Endometrial microvascular endothelial cells (primary cell): ENCODE results near the gene SEMA6B. TPM values are rescaled to one million over a fixed set of nuclear protein-coding genes. Genes with fewer than 3 reads are reported as not detected.
"Not testable (repeated sequence)": the region's sequence is repeated elsewhere in the genome, so short reads cannot be mapped to it uniquely, and the experiment has no call there.

Source experiments
- in situ Hi-C: cut with HindIII; loops from 2 replicates; pipeline ENCODE4 v1.10.0; 2017; ENCODE audit warnings: low sequenced_read_pairs, low pct_unique_long_range_greater_than_20kb; ENCODE audit errors: inconsistent ontology term
- total RNA-seq: library from RNA; depleted of rRNA; stranded (reverse); fragments of >200 nt; gene quantifications from one replicate; pipeline ENCODE4 v1.2.3, GENCODE V29; 2015; ENCODE audit errors: inconsistent ontology term

The SEMA6B gene, protein sequence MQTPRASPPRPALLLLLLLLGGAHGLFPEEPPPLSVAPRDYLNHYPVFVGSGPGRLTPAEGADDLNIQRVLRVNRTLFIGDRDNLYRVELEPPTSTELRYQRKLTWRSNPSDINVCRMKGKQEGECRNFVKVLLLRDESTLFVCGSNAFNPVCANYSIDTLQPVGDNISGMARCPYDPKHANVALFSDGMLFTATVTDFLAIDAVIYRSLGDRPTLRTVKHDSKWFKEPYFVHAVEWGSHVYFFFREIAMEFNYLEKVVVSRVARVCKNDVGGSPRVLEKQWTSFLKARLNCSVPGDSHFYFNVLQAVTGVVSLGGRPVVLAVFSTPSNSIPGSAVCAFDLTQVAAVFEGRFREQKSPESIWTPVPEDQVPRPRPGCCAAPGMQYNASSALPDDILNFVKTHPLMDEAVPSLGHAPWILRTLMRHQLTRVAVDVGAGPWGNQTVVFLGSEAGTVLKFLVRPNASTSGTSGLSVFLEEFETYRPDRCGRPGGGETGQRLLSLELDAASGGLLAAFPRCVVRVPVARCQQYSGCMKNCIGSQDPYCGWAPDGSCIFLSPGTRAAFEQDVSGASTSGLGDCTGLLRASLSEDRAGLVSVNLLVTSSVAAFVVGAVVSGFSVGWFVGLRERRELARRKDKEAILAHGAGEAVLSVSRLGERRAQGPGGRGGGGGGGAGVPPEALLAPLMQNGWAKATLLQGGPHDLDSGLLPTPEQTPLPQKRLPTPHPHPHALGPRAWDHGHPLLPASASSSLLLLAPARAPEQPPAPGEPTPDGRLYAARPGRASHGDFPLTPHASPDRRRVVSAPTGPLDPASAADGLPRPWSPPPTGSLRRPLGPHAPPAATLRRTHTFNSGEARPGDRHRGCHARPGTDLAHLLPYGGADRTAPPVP
- 220 TPM for total RNA-seq

- in situ Hi-C loops: no loop called here
Measured at GRCh38 chr19:4559569-4559968, at the start of gene SEMA6B. TSS of gene SEMA6B (minus strand) at chr19:4559684. CDS start at chr19:4558457, 1,227 bp downstream.

- in situ Hi-C loops: no loop called here
Measured at GRCh38 chr19:4606921-4607678, 47.6 kb upstream of the SEMA6B start.

GRCh38 chr19:4606181-4606580, 46.7 kb upstream of the SEMA6B start:
- in situ Hi-C loops: no loop called here

DNA sequence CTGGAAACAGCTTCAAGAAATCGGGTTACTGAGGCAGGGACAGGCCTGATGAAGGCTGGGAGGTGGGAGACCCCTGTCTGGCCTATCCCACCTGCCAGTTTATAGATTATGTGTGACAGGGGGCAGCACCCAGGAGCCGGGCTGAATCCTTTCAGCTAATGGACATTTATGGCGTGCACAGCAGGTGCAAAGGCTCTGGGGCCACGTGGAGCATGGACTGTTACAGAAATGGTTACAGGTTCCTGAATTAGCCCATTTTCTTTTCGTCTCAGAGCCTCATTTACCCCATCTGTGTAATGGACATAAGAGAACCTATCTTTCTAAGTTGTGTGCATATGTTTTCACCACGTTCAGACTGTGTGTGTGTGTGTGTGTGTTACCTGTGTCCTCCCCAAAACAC, 45.4 kb upstream of the SEMA6B start:
- in situ Hi-C loops: no loop called here

GRCh38 chr19:4602915-4603314, 43.4 kb upstream of the SEMA6B start:
- in situ Hi-C loops: no loop called here

DNA sequence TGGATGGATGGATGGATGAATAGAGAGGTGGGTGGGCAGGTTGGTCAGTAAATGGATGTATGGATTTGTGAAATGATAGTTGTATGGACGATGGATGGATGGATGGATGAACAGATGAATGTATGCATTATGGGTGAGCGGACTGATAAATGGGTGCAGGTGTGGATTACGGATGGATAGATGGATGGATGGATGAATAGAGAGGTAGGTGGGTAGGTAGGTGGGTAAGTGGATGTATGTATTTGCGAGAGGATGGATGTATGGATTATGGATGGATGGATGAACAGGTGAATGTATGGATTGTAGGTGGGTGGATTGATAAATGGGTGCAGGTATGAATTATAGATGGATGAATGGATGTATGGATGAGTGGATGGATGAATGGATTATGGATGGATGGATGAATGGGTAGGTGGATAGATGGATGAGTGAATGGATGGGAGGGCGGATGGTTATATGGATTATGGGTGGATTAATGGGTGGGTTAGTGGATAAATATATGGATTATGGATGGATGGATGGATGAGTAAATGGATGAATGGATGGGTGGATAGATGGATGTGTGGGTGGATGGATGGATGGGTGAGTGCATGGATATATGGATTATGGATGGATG, 42.8 kb upstream of the SEMA6B start:
- in situ Hi-C loops: no loop called here

GRCh38 chr19:4600893-4601292, 41.4 kb upstream of the SEMA6B start:
- in situ Hi-C loops: no loop called here

GRCh38 chr19:4600082-4600481, 40.6 kb upstream of the SEMA6B start:
- in situ Hi-C loops: no loop called here

- in situ Hi-C loops: no loop called here
Measured at GRCh38 chr19:4598712-4599111, 39.2 kb upstream of the SEMA6B start.

DNA sequence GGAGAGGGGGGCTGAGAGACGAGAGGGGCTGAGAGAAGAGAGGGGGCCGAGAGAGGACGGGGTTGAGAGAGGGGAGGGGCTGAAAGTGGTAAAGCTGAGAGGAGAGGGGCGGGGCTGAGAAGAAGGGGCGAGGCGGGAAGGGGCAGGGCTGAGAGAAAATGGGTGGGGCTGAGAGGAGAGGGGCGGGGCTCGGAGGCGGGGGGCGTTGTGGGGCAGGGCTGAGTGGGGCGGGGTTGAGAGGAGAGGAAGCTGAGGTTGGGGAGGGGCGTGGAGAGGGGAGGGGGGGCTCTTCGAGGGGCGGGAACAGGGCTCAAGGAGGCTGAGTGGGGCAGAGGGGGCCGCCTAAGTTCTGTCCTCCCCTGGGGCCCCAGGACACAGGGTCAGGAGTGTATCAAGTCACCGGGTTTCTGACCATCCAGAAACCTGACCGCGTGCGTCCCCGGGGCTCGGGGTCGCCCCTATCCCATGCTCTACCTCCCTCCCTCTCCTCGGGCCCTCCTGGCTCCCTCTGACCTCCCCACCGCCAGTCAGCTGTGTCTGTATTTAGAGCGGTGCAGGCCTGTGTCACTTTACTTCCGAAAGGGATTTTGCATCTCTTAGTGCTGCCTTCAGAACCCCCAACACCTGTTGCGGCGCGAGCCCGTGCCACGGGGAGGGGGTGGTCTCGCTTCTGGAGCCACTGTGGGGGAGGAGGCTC, 38.6 kb upstream of the SEMA6B start:
- in situ Hi-C loops: no loop called here

GRCh38 chr19:4597278-4597974, 37.9 kb upstream of the SEMA6B start:
- in situ Hi-C loops: no loop called here

- in situ Hi-C loops: no loop called here
Measured at GRCh38 chr19:4596033-4596904, 36.8 kb upstream of the SEMA6B start.

GRCh38 chr19:4595158-4595557, 35.7 kb upstream of the SEMA6B start:
- in situ Hi-C loops: not testable (repeated sequence)

- in situ Hi-C loops: no loop called here
Measured at GRCh38 chr19:4594201-4594600, 34.7 kb upstream of the SEMA6B start.

- in situ Hi-C loops: no loop called here
Measured at GRCh38 chr19:4593409-4593851, 33.9 kb upstream of the SEMA6B start.

DNA sequence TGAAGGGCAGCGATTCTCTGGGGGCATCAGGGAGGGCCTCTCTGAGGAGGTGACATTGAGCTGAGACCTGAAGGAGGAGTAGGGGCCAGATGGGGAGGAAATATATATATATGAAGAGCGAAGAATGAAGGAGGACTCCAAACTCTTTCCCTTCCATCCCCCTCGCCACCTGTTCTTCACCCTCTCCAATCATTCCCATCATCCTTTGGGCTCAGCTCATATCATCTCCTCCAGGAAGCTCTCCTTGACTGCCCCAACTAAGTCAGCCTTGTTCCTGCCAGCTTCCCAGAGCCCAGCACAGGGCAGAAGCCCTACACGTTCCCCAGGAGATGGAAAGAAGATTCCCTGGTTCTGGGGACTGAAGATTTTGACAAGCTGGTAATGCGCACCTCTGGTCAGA, 33.0 kb upstream of the SEMA6B start:
- in situ Hi-C loops: no loop called here

- in situ Hi-C loops: no loop called here
Measured at GRCh38 chr19:4591320-4591719, 31.8 kb upstream of the SEMA6B start.
